GM19351 (cell line): ENCODE data around the gene PATJ.
"Not testable (repeated sequence)": the region's sequence is repeated elsewhere in the genome, so short reads cannot be mapped to it uniquely, and the experiment has no call there.

Experiments used
- ATAC-seq: cut with Tn5 transposase; IDR thresholded peaks from one replicate; pipeline ENCODE4 v1.9.1; 2021; ENCODE audit warnings: mild to moderate bottlenecking, moderate library complexity; ENCODE audit not compliant: unreplicated experiment

Gene PATJ

DNA sequence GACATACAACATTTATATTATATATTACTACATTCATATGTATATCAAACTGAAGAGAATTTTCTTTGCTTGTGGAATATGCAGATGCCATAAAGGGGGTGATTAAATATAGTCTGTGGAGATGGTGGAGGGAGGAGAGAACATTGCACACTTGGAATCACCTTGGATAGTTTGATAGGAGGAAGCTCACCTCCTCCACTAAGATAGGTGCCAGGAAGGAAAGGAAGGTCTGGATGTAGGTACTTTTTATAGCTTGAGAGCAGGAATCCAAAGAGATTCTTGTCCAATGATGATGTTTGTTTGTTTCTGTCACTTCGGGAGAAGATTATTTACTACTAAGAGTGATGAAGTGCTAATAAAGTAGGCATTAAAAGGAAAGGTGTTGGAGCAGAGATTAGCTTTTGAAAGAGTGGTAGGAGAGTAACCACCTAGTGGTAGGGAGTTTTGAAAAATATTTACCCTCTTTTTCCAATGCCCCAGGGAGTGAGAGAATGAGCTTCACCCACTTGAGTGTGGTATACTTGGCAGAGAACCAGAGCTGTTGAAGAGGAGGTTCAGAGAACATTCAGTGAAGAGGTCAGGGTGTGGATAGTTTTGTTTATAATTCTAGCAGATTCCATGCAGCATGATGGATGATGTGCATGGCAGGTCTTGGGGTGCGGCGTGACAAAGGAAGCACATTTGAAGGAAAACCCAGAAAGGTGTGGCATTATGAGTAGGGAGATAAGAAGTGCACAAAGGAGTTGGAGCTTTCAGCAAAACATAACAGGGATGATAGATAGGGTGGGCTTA is 145.0 kb downstream of the PATJ start:
- ATAC-seq = no peak

DNA sequence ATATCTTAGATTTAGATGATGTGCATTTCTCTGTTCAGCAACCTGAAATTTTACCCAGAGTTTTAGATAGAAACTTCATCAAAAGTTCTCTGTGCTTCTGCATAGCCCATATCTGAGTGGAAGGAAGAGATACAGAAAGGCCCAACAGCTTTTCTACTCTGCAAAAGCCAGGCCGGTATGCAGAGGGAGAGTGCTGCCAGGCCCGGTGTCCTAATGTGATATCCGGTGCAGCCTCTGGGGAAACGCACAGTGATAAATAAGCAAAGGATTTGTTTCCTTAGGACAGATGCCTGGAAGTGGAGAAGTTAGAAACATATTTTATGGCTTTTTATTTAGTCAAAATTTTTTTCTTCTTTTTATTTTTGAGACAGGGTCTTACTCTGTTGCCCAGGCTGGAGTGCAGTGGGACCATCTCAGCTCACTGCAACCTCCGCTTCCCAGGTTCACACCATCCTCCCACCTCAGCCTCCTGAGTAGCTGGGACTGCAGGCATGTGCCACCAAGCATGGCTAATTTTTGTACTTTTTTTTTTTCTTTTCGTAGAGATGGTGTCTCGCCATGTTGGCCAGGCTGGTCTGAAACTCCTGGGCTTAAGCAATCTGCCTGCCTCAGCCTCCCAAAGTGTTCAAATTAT is 145.8 kb downstream of the PATJ start:
- ATAC-seq = no peak

DNA sequence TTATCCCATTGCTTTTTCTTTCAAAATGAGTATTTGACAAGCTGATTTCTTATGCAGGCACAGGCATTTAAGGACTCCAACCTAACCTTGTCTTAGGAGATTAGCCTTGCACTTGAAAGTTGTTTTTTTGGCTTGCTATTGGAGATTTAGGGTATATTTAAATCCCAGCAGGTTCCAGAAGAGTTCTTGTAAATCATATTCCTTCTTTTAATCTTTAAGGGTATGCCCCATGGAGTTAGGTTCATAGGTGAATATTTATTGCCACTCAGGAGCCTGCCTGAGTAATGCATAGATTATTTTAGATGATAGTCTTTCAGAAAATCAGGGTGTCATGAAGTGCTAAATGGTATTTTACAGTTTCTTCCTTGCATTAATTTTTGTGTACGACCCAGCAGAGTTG is 146.5 kb downstream of the PATJ start:
- ATAC-seq = no peak

DNA sequence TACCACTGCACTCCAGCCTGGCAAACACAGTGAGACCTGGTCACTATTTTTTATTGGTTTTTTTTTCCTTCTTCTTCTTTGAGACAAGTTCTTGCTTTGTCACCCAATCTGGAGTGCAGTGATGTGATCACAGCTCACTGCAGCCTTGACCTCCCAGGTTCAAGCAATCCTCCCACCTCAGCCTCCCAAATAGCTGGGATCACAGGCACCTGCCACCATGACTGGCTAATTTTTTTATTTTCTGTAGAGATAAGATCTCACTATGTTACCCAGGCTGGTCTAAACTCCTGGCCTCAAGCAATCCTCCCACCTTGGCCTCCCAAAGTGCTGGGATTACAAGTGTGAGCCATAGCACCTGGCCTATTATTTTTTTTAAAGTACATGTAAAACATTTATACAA is 148.2 kb downstream of the PATJ start:
- ATAC-seq = not testable (repeated sequence)

DNA sequence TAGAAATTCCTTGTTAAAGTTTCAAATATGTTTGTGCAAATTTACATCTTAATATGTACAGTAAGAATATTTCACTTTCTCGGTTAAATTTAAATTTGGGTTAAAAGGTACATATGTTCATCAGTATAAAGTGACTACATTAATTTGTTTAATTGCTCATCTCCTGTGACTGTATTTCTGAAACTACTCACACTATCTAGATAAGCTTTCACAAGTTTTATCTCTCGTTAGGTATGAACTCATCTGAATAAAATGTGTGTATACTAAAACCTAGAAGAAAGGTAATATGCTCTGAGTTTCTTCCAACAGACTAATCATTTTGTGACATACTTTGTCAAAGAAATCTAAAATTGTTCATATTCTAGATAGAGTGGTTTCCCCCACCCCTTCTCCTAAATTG is 150.7 kb downstream of the PATJ start:
- no peak for ATAC-seq

DNA sequence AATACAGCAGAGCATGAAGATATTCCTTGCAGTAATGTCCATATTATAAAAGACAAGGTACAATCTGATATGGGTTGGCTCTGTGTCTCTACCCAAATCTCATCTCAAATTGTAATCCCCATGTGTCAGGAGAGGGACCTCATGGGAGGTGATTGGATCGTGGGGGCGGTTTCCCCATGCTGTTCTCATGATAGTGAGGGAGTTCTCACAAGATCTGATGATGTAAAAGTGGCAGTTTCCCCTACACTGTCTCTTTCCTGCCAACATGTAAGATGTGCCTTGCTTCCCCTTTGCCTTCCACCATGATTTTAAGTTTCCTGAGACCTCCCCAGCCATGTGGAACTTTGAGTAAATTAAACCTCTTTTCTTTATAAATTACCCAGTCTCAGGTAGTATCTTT is 152.0 kb downstream of the PATJ start:
- not testable (repeated sequence) for ATAC-seq

DNA sequence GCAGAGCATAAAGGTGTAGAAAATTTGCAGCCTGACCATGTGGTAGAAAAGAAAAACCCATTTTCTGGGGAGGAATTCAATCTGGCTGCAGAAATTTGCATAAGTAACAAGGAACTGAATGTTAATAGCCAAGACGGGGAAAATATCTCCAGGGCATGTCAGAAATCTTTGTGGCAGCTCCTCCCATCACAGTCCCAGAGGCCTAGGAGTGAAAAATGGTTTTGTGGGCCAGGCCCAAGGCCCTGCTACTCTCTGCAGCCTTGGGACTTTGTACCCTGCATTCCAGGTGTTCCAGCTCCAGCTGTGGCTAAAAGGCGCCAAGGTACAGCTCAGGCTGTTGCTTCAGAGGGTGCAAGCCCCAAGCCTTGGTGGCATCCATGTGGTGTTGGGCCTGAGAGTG is 152.9 kb downstream of the PATJ start:
- no peak for ATAC-seq

DNA sequence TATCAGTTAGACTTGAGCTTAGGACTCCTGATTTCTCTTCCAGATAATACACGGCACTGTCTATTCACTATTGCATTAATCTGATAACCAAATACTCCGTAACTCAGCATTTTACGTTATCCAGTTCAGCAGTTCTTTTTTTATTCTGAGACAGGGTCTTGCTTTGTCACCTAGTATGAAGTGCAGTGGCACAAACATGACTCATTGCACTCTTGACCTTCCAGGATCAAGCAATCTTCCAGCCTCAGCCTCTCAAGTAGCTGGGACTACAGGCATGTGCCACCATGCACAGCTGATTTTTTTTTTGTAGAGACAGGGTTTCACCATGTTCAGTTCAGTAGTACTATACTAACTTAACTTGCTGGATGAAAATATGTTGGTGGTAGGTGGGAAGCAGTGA is 156.4 kb downstream of the PATJ start:
- ATAC-seq = no peak

DNA sequence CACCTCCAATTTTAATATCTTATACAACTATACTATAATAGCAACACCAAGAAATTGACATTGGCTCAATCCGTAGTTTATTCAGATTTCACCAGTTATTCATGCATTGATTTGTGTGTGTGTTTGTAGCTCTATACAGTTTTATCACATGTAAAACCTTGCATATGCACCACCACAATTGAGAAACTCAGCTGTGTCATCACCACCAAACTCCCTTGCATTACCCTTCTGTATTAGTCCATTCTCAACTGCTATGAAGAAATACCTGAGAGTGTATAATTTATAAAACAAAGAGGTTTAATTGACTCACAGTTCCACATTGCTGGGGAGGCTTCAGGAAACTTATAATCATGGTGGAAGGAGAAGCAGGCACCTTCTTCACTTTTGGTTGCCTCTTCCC is 162.1 kb downstream of the PATJ start:
- ATAC-seq = no peak

DNA sequence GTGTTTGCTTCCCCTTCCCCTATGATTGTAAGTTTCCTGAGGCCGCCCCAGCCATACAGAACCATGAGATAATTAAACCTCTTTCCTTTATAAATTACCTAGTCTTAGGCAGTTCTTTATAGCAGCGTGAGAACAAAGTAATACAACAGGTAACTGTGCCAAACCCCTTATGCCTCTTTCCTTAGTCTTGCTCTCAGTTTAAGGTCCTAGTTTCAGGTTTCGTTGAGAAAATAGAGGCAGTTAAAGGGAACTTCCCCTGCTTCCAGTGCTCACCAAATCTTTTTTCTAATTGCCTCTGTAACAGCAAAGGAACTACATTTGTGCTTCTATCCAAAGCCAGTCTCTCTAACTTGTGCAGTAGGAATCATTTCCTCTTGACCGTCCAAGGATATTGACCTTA is 164.8 kb downstream of the PATJ start:
- ATAC-seq = peak; percentile 55

DNA sequence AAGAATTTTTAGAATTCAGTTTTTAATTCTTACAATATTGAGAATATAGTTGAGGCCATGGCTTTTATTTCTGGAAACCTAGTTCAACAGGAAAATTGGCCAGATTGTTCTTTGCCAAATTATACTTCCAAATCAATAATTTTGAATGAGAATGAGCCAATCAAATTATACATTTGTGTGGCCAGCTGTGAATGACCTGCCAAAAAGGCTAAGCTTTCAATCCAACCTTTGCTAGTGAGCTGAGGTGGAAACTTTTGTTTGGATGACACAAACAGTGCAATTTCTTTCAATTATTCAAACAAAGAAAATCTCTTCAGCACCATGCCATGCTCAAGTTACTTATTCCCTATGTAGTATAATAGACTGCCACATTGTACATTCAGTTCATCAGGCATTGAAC is 167.8 kb downstream of the PATJ start:
- no peak for ATAC-seq

DNA sequence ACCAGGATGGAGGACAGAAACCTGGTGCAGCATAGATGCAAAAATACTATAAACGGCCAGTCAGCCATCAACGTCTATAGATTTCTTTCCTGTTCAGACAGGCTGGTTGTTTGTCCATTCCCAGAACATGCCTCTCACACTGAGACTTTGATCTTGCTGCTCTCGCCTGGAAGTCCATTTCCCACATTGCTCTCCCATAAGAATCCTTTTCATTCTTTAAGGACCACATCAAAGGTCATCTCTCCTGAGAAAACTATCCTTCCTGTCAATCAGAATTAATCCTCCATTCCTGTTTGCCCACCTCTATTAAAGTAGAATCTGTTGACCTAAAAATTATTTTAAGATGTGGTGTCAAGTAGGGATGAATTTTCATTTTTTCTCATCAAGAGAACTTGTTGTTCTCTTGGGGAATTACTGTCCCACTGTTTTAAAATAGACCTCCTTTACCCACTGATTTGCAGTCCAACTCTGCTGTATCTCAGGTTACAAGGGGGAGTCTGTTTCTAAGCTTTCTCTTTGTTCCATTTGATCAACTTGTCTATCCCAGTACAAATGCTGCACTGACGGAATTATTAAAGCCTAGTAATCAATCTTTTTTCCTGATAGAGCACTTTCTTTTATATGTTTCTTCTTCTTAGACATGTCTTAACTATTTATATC is 172.7 kb downstream of the PATJ start:
- ATAC-seq = no peak

DNA sequence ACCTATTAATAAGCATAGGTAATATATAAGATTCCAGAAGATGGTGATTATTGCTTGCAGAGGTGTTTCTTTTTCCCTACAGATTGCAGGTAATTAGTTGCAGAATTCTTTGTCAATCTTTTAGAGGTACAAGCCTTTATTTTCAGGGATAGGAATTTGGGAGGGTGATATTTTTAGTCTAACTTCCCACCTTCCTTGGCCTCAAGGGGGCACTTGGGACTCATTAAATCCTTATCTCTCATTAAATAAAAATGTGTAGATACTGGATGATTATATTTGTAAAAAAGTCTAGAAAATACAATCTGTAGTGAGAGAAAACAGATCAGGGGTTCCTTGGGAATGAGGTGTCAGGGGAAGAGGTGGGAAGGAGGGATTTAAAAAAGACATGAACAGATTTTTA is 179.2 kb downstream of the PATJ start:
- no peak for ATAC-seq

DNA sequence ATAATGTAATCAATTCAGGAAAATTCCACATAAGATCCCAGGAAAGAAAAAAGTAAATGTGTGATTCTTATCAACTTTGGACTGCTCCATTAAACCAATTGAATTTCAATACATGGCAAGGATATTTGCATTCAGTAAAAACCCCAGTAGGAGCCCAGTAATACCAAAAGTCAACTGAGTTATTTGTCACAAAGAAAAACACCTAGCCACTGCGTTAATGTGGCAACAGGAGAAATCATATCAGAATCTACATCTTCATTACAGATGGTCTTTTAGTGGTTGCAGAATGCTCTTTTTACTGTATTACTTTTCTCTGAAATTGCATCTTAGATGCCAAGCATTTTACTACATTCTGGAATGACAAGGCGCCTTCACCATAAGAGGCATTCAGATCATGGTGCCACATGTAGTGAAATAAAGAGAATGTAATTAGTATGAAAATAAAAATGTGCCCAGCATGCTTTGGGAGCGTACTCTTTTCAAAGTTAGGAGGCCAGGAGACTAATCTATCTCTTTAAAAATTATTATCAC is 180.7 kb downstream of the PATJ start:
- no peak for ATAC-seq

DNA sequence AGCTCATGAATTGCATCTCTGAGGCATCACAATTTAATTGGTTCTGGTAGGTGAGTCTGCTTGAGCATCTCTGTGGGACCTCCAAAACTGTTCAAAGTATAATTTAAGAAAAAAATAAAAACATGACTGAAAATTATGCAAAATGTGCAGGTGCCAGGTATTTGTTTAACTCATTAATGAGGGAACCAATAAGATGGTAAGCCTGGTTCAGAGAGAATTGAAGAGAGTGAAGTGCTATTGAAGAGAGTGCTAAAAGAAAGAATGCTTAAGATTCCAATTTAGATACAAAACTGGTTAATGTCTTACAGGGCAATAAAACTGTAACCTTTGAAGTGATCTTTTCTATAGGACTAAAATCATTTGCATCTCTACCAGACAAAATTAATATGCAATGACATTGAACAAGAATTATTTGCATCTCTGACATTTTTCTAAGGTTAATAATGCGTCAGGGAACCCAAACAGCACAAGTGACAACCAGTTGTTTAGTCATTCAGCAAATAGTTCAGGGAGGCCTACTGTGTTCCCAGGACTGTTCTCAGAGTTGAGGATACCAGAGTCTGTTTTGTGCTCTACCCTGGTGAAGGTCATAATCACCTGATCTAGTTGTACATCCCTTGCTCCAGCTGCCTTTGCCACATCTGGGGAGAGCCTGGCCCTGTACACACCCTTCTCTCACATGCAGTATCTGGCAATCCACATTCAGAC is 183.5 kb downstream of the PATJ start:
- no peak for ATAC-seq

DNA sequence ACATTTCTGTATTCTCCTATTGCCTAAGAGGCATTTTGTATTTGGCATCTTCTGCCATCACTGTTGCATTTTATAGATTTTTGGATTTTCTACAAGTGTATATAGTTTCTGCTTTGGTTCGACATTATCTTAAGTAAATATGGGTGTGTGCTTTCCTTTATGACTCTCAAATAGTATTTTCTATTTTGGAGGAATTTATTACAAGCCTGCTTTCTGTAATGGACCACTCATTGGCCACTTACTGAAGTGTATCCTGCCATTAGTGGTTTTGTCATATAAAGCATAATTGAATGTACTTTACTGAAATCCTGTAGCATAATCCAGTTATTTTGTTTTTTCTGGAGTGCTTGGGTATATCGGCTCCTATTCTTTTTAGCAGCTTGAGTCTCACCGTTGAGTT is 184.3 kb downstream of the PATJ start:
- ATAC-seq = no peak

DNA sequence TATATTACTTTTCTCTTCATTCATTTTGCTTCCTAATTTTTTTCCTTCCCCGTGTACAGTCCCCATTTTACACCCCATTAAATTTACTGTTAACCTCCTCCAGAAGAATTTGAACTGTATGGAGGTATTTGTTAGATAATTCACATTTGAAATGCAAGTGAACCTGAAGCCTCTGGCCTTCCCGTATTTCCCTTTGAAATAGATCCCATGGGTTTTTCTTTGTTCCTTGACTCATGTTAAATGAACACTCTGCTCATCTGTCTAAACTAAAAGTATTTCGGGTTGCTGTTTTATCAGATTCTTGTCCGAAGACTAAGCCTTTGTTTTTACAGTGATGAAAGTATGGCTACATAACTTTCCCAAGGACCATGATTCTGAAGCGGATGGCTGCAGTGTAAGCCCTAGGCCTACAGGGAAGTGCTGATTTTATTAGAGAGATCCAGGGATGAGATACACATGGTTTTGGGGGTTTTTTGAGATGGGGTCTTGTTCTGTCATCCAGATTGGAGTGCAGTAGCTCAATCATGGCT is 187.9 kb downstream of the PATJ start:
- ATAC-seq = no peak

DNA sequence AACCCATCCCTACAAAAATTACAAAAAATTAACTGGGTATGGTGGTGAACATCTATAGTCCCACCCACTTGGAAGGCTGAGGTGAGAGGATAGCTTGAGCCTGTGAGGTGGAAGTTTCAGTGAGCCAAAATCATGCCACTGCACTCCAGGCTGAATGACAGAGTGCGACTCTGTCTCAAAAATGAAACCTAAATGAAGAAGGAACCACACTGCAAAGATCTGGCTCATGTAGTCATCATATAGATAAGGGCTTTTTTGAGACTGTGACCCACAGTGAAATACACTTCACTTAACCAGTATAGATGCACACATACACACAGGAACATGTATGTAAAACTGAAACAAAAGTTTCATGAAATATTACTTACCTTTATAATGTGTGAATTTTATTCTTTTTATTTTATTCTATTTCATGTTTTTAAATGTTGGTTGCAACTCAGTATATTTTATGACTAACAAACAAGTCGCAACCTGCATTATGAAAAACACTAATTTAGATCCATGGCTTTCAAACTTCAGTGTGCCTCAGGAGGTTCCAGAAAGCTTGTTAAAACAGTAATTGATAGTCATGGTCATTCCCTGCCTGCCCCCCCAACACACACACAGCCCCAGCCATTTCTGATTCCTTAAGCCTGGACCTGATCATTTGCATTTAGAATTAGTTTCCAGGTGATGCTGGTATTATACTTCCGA is 189.5 kb downstream of the PATJ start:
- ATAC-seq = no peak

DNA sequence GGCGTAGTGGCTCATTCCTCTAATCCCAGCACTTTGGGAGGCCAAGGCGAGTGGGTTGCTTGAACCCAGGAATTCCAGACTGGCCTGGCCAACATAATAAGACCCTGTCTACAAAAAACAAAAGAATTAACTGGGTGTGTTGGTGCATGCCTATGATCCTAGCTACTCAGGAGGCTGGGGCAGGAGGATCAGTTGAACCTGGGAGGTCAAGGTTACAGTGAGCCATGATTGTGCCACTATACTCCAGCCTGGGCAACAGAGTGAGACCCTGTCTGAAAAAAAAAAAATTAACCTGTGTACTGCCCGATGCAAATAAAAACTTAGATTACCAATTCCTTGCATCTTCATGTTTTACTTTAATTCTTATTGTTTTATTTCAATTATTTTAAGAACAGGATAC is 193.2 kb downstream of the PATJ start:
- no peak for ATAC-seq

DNA sequence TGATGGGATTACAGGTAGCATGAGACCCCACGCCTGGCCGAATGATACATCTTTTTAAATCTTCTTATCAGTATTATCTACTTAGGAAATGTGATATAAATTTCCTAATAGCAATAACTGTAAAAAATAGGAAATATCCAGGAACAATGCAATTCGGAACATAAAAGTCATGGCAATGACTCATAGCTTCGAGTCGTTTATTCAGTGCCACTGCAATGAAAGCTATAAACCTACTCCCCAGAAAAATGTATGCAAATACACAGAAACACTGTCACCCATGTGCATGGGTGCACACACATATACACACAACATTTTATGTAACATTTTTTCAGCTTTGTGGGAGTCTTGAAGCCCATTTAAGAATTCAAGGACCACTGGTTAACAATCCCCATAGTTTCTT is 194.6 kb downstream of the PATJ start:
- no peak for ATAC-seq

DNA sequence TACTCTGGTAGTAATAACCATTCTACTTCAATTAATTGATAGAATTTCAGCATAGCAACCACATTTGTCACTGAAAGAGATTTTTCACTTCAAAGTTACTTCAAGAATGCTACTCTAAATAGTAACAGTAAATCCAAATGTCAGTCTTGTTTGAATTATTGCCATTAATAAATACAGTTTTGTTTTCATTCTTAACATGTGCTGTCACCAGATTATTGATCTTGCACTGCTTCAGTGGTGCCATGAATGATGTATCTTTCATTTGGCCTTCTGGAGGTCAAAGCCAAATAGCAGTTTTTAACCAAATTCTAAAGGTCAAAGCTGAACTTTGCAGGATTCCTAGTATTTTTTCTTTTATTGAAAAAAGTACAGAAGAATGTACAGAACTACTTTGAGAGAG is 199.5 kb downstream of the PATJ start:
- ATAC-seq = no peak
